DND-41 (cell line): ENCODE results near the gene ISCA1.

Experiments used
- ATAC-seq: fragments of 200-7000 bp; cut with Tn5 transposase; 3 replicates; pipeline ENCODE4 v1.9.1; 2021; ENCODE audit warnings: low read depth; ENCODE audit not compliant: insufficient read depth
- DNase-seq: peaks from one replicate; pipeline ENCODE4 v3.0.0-alpha.2; 2020
- H2AFZ ChIP-seq: 2 replicates; pipeline ENCODE4 v1.6.0; 2012; ENCODE audit warnings: low read depth, low read length
- H3K27ac ChIP-seq: 2 replicates; pipeline ENCODE4 v1.5.1; 2012; ENCODE audit warnings: low read length, inconsistent platforms
- H3K27me3 ChIP-seq: fragments of 200-600 bp; sonication (generic); 2 replicates; pipeline ENCODE4 v1.6.0; 2012; ENCODE audit warnings: low read length, mild to moderate bottlenecking, inconsistent platforms; ENCODE audit not compliant: insufficient read depth, poor library complexity
- H3K36me3 ChIP-seq: 2 replicates; pipeline ENCODE4 v1.5.1; 2012; ENCODE audit warnings: low read length, inconsistent platforms; ENCODE audit not compliant: insufficient read depth
- H3K4me1 ChIP-seq: 2 replicates; pipeline ENCODE4 v1.5.1; 2012; ENCODE audit warnings: mild to moderate bottlenecking, low read length; ENCODE audit not compliant: insufficient read depth
- H3K4me2 ChIP-seq: 2 replicates; pipeline ENCODE4 v1.6.0; 2012; ENCODE audit warnings: mild to moderate bottlenecking, moderate library complexity, low read length, inconsistent platforms; ENCODE audit not compliant: insufficient read depth
- H3K4me3 ChIP-seq, 2 experiments: fragments of 200-600 bp in 1 of 2; shearing (Covaris generic) in 1 of 2; 2 replicates each; pipeline ENCODE4 v1.5.1; 2012 to 2016; ENCODE audit warnings: inconsistent platforms in 2 of 2, low read length in 2 of 2, mild to moderate bottlenecking in 2 of 2, low read depth in 1 of 2, moderate library complexity in 1 of 2
- H3K79me2 ChIP-seq: 2 replicates; pipeline ENCODE4 v1.6.0; 2012; ENCODE audit warnings: low read length, inconsistent platforms; ENCODE audit not compliant: insufficient read depth
- H3K9ac ChIP-seq: 2 replicates; pipeline ENCODE4 v1.6.0; 2012; ENCODE audit warnings: low read depth, mild to moderate bottlenecking, inconsistent platforms, low read length, moderate library complexity
- H3K9me3 ChIP-seq: 2 replicates; pipeline ENCODE4 v1.5.1; 2012; ENCODE audit warnings: low read length, moderate library complexity, mild to moderate bottlenecking, inconsistent platforms; ENCODE audit not compliant: insufficient read depth, severe bottlenecking
- H4K20me1 ChIP-seq: 2 replicates; pipeline ENCODE4 v1.6.0; 2012; ENCODE audit warnings: low read length; ENCODE audit not compliant: insufficient read depth
- EZH2 ChIP-seq: IDR thresholded peaks from 3 replicates; pipeline ENCODE4 v1.6.1; 2012; ENCODE audit warnings: borderline replicate concordance, low read depth, mild to moderate bottlenecking, moderate library complexity, low read length, inconsistent platforms; ENCODE audit not compliant: severe bottlenecking
- TF ChIP-seq, protein P1 (sequence below): IDR thresholded peaks from 2 replicates; pipeline ENCODE4 v1.5.1; 2012; ENCODE audit warnings: borderline replicate concordance, low read length, moderate library complexity, mild to moderate bottlenecking; ENCODE audit not compliant: poor library complexity, severe bottlenecking; ENCODE audit errors: extremely low read depth

ISCA1 gene

DNA sequence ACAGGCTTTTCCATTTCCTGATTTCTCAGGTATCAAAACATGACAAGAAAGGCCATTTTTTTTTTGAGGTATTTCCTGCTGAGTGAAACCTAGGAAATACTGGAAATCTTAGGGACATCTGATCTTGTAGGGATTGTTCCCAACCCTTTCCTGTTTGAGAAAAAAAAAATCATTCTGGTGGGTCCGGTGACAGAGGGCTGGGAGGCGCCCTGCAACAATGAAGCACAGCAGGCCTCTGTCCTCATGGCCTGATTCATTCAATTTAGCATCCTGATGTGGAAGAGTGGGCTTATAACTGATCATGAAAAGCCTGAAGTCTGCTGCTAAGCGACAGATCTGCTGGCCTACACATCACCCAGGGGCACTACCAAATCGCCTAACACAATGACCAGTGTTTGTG lies 19.8 kb downstream of the ISCA1 start:
- H3K4me2 ChIP-seq, result no peak overlapping the region
- H3K9ac ChIP-seq, result no peak overlapping the region
- H3K9me3 ChIP-seq, result no peaks in the 10 kb centered on the region
- peaks cover 4% of the 10 kb centered on the region for H4K20me1 ChIP-seq
- ATAC-seq (no peak), DNase-seq (no peak)
- no peak overlapping the region for H3K4me3 ChIP-seq
- no peak overlapping the region for H2AFZ ChIP-seq
- H3K79me2 ChIP-seq, result peaks cover 3% of the 10 kb centered on the region; the same call in 1 of the 2 replicates
- H3K27ac ChIP-seq, result no peak overlapping the region
- no peaks in the 10 kb centered on the region for H3K27me3 ChIP-seq
- H3K36me3 ChIP-seq, result peaks cover 20% of the 10 kb centered on the region
- TF ChIP-seq, protein P1, sequence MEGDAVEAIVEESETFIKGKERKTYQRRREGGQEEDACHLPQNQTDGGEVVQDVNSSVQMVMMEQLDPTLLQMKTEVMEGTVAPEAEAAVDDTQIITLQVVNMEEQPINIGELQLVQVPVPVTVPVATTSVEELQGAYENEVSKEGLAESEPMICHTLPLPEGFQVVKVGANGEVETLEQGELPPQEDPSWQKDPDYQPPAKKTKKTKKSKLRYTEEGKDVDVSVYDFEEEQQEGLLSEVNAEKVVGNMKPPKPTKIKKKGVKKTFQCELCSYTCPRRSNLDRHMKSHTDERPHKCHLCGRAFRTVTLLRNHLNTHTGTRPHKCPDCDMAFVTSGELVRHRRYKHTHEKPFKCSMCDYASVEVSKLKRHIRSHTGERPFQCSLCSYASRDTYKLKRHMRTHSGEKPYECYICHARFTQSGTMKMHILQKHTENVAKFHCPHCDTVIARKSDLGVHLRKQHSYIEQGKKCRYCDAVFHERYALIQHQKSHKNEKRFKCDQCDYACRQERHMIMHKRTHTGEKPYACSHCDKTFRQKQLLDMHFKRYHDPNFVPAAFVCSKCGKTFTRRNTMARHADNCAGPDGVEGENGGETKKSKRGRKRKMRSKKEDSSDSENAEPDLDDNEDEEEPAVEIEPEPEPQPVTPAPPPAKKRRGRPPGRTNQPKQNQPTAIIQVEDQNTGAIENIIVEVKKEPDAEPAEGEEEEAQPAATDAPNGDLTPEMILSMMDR, result no peak
- no peak for TF ChIP-seq EZH2
- H3K4me1 ChIP-seq, result no peaks in the 10 kb centered on the region

DNA sequence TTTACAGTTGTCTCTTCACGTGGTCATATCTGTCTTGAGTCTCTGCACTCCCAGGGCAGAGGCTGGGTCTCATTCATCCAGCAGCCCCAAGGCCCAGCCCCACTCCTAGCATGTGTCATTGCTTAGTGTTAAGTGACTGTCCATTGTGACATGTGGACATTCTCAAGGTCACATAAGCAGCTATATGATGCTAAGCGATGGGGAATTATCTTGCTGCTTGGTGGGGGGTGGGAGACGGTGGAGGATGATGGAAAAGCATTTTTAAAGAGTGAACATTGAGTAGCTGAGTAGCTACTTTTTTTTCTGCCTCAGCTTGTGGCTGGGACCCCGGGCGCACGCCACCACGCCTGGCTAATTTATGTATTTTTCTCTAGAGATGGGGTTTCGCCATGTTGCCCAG lies 22.8 kb downstream of the ISCA1 start, which contains the start of gene C9orf153:
Gene C9orf153, minus strand, starts transcription at position 101 of the 400 bp plus-strand sequence. CDS start 30,054 bp downstream, outside the sequence.
- TF ChIP-seq EZH2, result no peak
- TF ChIP-seq, protein P1, result no peak
- Histone ChIP-seq H3K4me1 (no peaks in the 10 kb centered on the region), H3K79me2 (no peaks in the 10 kb centered on the region), H3K27me3 (no peaks in the 10 kb centered on the region), H3K4me2 (no peak within 1 kb of the TSS), H3K4me3 (no peak within 1 kb of the TSS), H3K27ac (no peak within 1 kb of the TSS), H3K9me3 (no peaks in the 10 kb centered on the region), H2AFZ (no peak within 1 kb of the TSS), H3K36me3 (peaks cover 20% of the 10 kb centered on the region), H4K20me1 (peaks cover 4% of the 10 kb centered on the region), H3K9ac (no peak within 1 kb of the TSS)
- ATAC-seq (no peak), DNase-seq (no peak)

DNA sequence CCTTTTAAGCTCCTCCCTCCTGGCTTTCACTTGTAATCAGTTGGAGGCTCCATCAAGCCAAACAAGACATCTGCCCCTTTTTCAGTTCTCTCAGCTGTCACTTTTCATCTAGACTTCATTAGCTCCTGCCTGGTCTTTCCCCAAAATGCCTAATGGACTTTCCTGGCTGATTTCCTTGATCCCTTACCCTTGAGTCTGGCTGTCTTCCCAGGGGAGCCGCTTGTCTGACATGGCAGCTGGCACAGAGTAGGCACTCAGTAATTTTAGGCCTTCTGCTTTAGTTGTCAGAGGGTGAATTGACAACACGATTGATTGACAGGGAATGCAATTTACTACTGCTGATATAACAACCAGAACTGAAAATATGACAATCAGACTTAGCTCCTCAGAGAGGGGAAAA lies 24.9 kb downstream of the ISCA1 start:
- H4K20me1 ChIP-seq, result no peaks in the 10 kb centered on the region
- peaks cover 2% of the 10 kb centered on the region for H3K9me3 ChIP-seq
- H3K27me3 ChIP-seq, result no peaks in the 10 kb centered on the region
- ATAC-seq (no peak), DNase-seq (no peak)
- H3K4me2 ChIP-seq, result no peak overlapping the region
- no peak overlapping the region for H3K27ac ChIP-seq
- TF ChIP-seq EZH2, result no peak
- TF ChIP-seq, protein P1, result no peak
- no peak overlapping the region for H2AFZ ChIP-seq
- H3K4me3 ChIP-seq, result no peak overlapping the region
- H3K36me3 ChIP-seq, result 0 out of 2 replicates have a peak, but pooled peaks cover 4% of the 10 kb centered on the region
- H3K4me1 ChIP-seq, result no peaks in the 10 kb centered on the region
- H3K79me2 ChIP-seq, result no peaks in the 10 kb centered on the region
- H3K9ac ChIP-seq, result no peak overlapping the region

DNA sequence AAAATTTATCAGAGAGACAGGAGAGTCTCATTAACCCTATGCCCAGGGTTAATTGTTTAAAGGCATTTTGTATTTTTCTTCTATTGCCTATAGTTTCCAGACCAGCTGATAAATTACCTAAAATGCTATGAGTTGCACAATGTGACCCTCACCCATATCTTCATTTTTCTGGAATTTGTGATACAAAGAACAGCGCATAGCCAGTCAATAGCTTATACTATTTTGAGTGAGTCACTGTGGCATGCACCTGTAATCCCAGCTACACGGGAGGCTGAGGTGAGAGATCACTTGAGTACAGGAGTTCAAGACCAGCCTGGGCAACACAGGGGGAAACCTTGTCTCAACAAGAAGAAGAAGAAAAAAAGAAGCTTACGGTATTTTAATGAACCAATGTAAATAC lies 25.7 kb downstream of the ISCA1 start:
- H3K9me3 ChIP-seq, result peaks cover 2% of the 10 kb centered on the region
- H3K4me2 ChIP-seq, result no peak overlapping the region
- TF ChIP-seq, protein P1, result no peak
- no peak for TF ChIP-seq EZH2
- H3K27ac ChIP-seq, result no peak overlapping the region
- no peaks in the 10 kb centered on the region for H3K27me3 ChIP-seq
- no peak overlapping the region for H3K9ac ChIP-seq
- no peaks in the 10 kb centered on the region for H3K36me3 ChIP-seq
- no peak overlapping the region for H2AFZ ChIP-seq
- no peak overlapping the region for H3K4me3 ChIP-seq
- ATAC-seq (no peak), DNase-seq (no peak)
- no peaks in the 10 kb centered on the region for H3K4me1 ChIP-seq
- no peaks in the 10 kb centered on the region for H3K79me2 ChIP-seq
- no peaks in the 10 kb centered on the region for H4K20me1 ChIP-seq
